ENCODE measurements around the gene EMC1.

Gene EMC1

GRCh38 chr1:19229828-19230325 is 21.4 kb downstream of the EMC1 start:
- Histone ChIP-seq H3K4me3 (ENCODE audit: low read depth, low read length) (no peak overlapping the region), H2AFZ (no peak overlapping the region), H3K9ac (no peak overlapping the region), H3K79me2 (peaks cover 2% of the 10 kb centered on the region), H3K27me3 (ENCODE audit: control insufficient read depth, insufficient read depth, low read length) (no peaks in the 10 kb centered on the region), H3K4me2 (ENCODE audit: low read length) (no peak overlapping the region), H3K27ac (no peak overlapping the region), H3K9me3 (ENCODE audit: control insufficient read depth, low read length) (no peaks in the 10 kb centered on the region), H3K36me3 (ENCODE audit: control insufficient read depth, insufficient read depth, low read length) (no peaks in the 10 kb centered on the region), H3K4me1 (no peaks in the 10 kb centered on the region)
- TF ChIP-seq CTCF (IDR thresholded peaks at IDR 0.05): no peak

GRCh38 chr1:19229229-19229628 is 22.1 kb downstream of the EMC1 start:
- no peak for TF ChIP-seq CTCF (IDR thresholded peaks at IDR 0.05)
- Histone ChIP-seq H2AFZ (no peak overlapping the region), H3K36me3 (ENCODE audit: control insufficient read depth, insufficient read depth, low read length) (no peaks in the 10 kb centered on the region)

GRCh38 chr1:19222979-19223824 is 28.1 kb downstream of the EMC1 start:
- no peaks in the 10 kb centered on the region for H3K27me3 ChIP-seq (ENCODE audit: control insufficient read depth, insufficient read depth, low read length)
- no peaks in the 10 kb centered on the region for H3K9me3 ChIP-seq (ENCODE audit: control insufficient read depth, low read length)
- no peak overlapping the region for H3K4me3 ChIP-seq (ENCODE audit: low read depth, low read length)
- H3K4me1 ChIP-seq: peaks cover 11% of the 10 kb centered on the region
- no peak overlapping the region for H3K27ac ChIP-seq
- peaks cover 2% of the 10 kb centered on the region for H3K79me2 ChIP-seq
- TF ChIP-seq CTCF (IDR thresholded peaks at IDR 0.05): no peak
- H3K4me2 ChIP-seq (ENCODE audit: low read length): no peak overlapping the region
- H3K9ac ChIP-seq: no peak overlapping the region
- no peaks in the 10 kb centered on the region for H3K36me3 ChIP-seq (ENCODE audit: control insufficient read depth, insufficient read depth, low read length)
- no peak overlapping the region for H2AFZ ChIP-seq

More at GRCh38 chr1:19229229-19229628, 22.1 kb downstream of the EMC1 start:
- Histone ChIP-seq H3K27ac (no peak overlapping the region), H3K4me1 (no peaks in the 10 kb centered on the region), H3K9ac (no peak overlapping the region), H3K4me2 (ENCODE audit: low read length) (no peak overlapping the region), H3K27me3 (ENCODE audit: control insufficient read depth, insufficient read depth, low read length) (no peaks in the 10 kb centered on the region), H3K9me3 (ENCODE audit: control insufficient read depth, low read length) (no peaks in the 10 kb centered on the region), H3K79me2 (peaks cover 2% of the 10 kb centered on the region), H3K4me3 (ENCODE audit: low read depth, low read length) (no peak overlapping the region)

- H3K4me3 ChIP-seq (ENCODE audit: low read depth, low read length): no peak overlapping the region
- H3K9ac ChIP-seq: no peak overlapping the region
- no peaks in the 10 kb centered on the region for H3K9me3 ChIP-seq (ENCODE audit: control insufficient read depth, low read length)
- TF ChIP-seq CTCF (IDR thresholded peaks at IDR 0.05): no peak
- no peaks in the 10 kb centered on the region for H3K27me3 ChIP-seq (ENCODE audit: control insufficient read depth, insufficient read depth, low read length)
- H3K4me2 ChIP-seq (ENCODE audit: low read length): no peak overlapping the region
- H3K4me1 ChIP-seq: peaks cover 11% of the 10 kb centered on the region
- peaks cover 2% of the 10 kb centered on the region for H3K79me2 ChIP-seq
- H2AFZ ChIP-seq: no peak overlapping the region
- H3K36me3 ChIP-seq (ENCODE audit: control insufficient read depth, insufficient read depth, low read length): no peaks in the 10 kb centered on the region
- no peak overlapping the region for H3K27ac ChIP-seq
Observed at GRCh38 chr1:19222573-19222972, 28.8 kb downstream of the EMC1 start.
